Measurements from ENCODE around the gene TJAP1. TPM values are rescaled to one million over a fixed set of nuclear protein-coding genes. Genes with fewer than 3 reads are reported as not detected.
"Not testable (repeated sequence)": the region's sequence is repeated elsewhere in the genome, so short reads cannot be mapped to it uniquely, and the experiment has no call there.

The TJAP1 gene
- total RNA-seq, 1 experiment from 2014 or later: 21.8 TPM

DNA sequence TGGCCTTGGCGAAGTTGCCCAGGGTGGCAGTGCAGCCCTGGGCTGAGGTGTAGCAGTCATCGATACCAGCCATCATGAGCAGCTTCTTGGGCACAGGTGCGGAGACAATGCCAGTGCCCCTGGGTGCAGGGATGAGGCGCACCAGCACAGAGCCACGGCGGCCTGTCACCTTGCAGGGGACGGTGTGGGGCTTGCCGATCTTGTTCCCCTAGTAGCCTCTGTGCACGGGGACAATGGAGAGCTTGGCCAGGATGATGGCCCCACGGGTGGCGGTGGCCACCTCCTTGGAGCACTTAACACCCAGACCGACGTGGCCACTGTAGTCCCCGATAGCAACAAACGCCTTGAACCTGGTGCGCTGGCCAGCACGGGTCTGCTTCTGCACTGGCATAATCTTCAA lies 61.6 kb downstream of the TJAP1 start:
- not testable (repeated sequence) for DNase-seq (ENCODE audit: low read depth)

DNA sequence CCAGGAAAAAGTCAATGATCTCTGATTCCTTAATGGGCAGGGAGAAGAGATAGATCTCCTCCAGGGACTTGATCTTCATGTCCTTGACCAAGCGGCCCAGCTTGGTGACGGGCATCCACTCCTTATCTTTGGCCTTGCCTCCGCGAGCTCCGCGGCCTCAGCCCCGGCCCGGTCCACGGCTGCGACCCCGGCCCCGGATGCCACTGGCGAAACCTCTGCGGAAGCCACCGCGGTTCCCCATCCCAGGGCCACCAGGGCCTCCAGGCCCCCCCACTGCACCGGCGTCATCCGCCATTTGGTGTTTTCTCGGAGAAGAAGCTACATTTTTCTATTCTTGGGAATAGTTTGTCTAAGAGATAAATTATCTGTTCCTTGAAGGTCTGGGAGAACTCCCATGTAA lies 62.0 kb downstream of the TJAP1 start:
- DNase-seq (ENCODE audit: low read depth): not testable (repeated sequence)

DNA sequence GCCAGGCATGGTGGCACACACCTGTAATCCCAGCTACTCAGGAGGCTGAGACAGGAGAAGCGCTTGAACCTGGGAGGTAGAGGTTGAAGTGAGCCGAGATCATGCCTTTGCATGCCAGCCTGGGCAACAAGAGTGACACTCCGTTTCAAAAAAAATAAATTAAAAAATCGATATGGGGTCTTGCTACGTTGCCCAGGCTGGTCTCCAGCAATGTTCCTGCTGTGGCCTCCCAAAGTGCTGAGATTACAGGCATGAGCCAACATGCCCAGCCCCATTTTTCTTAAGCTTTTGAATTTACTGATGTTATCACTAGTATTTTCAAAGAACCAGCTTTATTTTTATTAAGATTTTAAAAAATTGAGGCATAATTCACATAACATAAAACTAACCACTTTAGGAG lies 63.1 kb downstream of the TJAP1 start:
- no peak for DNase-seq (ENCODE audit: low read depth)

- no peak for DNase-seq (ENCODE audit: low read depth)
Measured at GRCh38 chr6:43541774-43542471, 64.6 kb downstream of the TJAP1 start.

DNA sequence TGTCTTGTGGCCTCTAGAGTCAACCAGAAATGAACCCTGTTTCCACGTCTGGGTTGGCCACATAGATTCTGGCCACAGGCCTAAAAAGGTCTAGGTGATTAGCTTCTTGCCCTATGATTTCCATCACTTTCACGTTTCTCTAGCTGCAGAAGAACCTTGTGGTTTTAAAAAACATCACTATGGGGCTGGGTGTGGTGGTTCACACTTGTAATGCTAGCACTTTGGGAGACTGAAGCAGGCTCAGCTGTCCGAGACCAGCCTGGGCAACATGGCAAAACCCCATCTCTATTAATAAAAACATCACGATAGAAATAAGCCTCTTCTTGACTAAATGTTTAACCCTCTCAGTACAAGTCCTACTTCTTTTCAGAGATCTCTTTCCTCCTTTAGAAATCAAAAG lies 67.1 kb downstream of the TJAP1 start:
- no peak for DNase-seq (ENCODE audit: low read depth)

DNA sequence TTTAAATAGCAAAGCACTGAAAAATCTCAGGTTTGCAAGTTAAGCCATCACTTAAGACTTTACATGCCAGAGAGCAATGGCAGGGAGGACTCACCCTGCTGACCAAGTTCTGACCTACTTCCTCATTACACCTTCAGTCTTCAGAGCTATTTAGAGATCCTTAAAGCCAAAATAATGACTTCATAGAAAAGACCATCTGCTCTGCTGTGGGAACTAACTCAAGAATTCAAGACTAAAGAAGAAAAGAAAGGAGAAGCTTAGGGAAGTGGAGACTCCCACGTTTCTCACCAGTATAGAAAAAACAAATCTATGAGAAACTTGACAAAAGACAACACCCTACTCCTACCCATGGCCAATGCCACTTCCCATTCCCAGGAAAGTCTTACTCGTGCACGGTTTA lies 69.9 kb downstream of the TJAP1 start:
- no peak for DNase-seq (ENCODE audit: low read depth)

Other genes starting within 250 kb of the TJAP1 start
- gene DNPH1, start 248.1 kb upstream of the TJAP1 start, total RNA-seq (2014; rRNA removed; shearing (Covaris generic)): 19.3 and 24.3 TPM in 2 replicates
- under 0.01 TPM in 1 of 2 replicates, not detected in the other for gene TTBK1, start 234.1 kb upstream of the TJAP1 start, total RNA-seq (2014; rRNA removed; shearing (Covaris generic))
- not detected in 2 replicates for gene SLC22A7, start 179.3 kb upstream of the TJAP1 start, total RNA-seq (2014; rRNA removed; shearing (Covaris generic))
- not detected in 2 replicates for gene CRIP3, start 168.7 kb upstream of the TJAP1 start, total RNA-seq (2014; rRNA removed; shearing (Covaris generic))
- gene ZNF318, start 107.9 kb upstream of the TJAP1 start, total RNA-seq (2014; rRNA removed; shearing (Covaris generic)): 8.4 and 10.9 TPM in 2 replicates
- gene ABCC10, start 50.0 kb upstream of the TJAP1 start, total RNA-seq (2014; rRNA removed; shearing (Covaris generic)): 11.7 and 16.5 TPM in 2 replicates
- 1.3 and 3.4 TPM in 2 replicates for gene DLK2, start 22.0 kb upstream of the TJAP1 start, total RNA-seq (2014; rRNA removed; shearing (Covaris generic))
- gene LRRC73, start 32.8 kb downstream of the TJAP1 start, total RNA-seq (2014; rRNA removed; shearing (Covaris generic)): 0.05 and 0.32 TPM in 2 replicates
- gene YIPF3, start 39.4 kb downstream of the TJAP1 start, total RNA-seq (2014; rRNA removed; shearing (Covaris generic)): 175 and 194 TPM in 2 replicates
- gene POLR1C, start 39.5 kb downstream of the TJAP1 start, total RNA-seq (2014; rRNA removed; shearing (Covaris generic)): 21.8 and 27.8 TPM in 2 replicates
- 28.9 and 42.2 TPM in 2 replicates for gene XPO5, start 98.5 kb downstream of the TJAP1 start, total RNA-seq (2014; rRNA removed; shearing (Covaris generic))
- 17.9 and 28.8 TPM in 2 replicates for gene POLH, start 98.6 kb downstream of the TJAP1 start, total RNA-seq (2014; rRNA removed; shearing (Covaris generic))
- gene GTPBP2, start 151.7 kb downstream of the TJAP1 start, total RNA-seq (2014; rRNA removed; shearing (Covaris generic)): 51.6 and 81.1 TPM in 2 replicates
- gene MAD2L1BP, start 158.3 kb downstream of the TJAP1 start, total RNA-seq (2014; rRNA removed; shearing (Covaris generic)): 75.7 and 116 TPM in 2 replicates
- gene RSPH9, start 167.5 kb downstream of the TJAP1 start, total RNA-seq (2014; rRNA removed; shearing (Covaris generic)): 0.05 and 0.69 TPM in 2 replicates
- gene MRPS18A, start 210.2 kb downstream of the TJAP1 start, total RNA-seq (2014; rRNA removed; shearing (Covaris generic)): 63.0 and 71.2 TPM in 2 replicates